ENCODE data around the gene TTLL3. TPM values are rescaled to one million over a fixed set of nuclear protein-coding genes. Genes with fewer than 3 reads are reported as not detected.

TTLL3 gene
- total RNA-seq, 1 donor from 2014 or later, result 45.7 TPM

DNA sequence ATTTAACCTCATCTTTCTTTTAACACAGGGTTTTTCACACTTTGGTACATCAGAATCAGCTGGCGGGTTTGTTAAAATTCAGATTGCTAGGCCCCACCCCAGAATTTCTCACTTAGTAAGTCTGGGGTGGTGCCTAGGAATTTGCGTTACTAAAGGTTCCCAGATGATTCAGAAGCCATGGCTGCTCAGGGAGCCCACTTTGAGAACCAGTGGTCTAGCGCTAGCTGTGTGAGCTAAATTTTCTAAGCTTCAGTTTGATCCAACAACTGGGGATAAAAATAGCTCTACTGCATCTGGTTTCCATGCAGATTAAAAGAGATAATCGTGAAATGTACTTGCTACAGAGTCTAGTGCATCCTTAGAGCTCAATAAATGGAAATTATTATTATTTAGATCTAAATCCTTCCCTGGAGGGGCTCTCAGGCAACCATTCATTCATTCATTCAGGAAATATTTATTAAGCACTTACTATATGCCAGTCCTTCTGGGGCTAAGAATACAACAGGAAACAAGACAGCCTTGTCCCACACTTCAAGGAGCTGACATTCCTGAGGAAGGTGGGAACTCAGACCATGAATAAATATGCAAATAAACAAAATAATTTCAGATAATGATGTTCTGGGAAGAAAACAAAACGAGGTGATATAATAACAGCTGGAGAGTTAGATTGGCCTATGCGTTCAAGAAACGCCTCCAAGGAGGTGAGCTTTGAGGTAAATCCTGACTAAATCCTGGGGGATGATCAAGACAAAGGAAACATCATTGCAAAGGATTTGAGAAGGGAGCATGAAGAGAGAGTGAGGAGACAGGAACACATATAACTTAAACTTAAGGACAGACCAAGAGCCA lies 73.9 kb downstream of the TTLL3 start:
- H3K4me3 Mint-ChIP-seq (ENCODE audit: unreplicated experiment), result no peak overlapping the region
- no peak overlapping the region for H3K27ac Mint-ChIP-seq (ENCODE audit: unreplicated experiment)
- DNase-seq, result no peak
- H3K36me3 Mint-ChIP-seq (ENCODE audit: unreplicated experiment), result no peaks in the 10 kb centered on the region
- peaks cover 2% of the 10 kb centered on the region for H3K4me1 Mint-ChIP-seq (ENCODE audit: low read depth, unreplicated experiment)
- TF ChIP-seq, protein P1, sequence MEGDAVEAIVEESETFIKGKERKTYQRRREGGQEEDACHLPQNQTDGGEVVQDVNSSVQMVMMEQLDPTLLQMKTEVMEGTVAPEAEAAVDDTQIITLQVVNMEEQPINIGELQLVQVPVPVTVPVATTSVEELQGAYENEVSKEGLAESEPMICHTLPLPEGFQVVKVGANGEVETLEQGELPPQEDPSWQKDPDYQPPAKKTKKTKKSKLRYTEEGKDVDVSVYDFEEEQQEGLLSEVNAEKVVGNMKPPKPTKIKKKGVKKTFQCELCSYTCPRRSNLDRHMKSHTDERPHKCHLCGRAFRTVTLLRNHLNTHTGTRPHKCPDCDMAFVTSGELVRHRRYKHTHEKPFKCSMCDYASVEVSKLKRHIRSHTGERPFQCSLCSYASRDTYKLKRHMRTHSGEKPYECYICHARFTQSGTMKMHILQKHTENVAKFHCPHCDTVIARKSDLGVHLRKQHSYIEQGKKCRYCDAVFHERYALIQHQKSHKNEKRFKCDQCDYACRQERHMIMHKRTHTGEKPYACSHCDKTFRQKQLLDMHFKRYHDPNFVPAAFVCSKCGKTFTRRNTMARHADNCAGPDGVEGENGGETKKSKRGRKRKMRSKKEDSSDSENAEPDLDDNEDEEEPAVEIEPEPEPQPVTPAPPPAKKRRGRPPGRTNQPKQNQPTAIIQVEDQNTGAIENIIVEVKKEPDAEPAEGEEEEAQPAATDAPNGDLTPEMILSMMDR (IDR thresholded peaks at IDR 0.05; ENCODE audit: partially characterized antibody, unreplicated experiment), result no peak
- no peaks in the 10 kb centered on the region for H3K9me3 Mint-ChIP-seq (ENCODE audit: unreplicated experiment)
- no peaks in the 10 kb centered on the region for H3K27me3 Mint-ChIP-seq (ENCODE audit: unreplicated experiment)

DNA sequence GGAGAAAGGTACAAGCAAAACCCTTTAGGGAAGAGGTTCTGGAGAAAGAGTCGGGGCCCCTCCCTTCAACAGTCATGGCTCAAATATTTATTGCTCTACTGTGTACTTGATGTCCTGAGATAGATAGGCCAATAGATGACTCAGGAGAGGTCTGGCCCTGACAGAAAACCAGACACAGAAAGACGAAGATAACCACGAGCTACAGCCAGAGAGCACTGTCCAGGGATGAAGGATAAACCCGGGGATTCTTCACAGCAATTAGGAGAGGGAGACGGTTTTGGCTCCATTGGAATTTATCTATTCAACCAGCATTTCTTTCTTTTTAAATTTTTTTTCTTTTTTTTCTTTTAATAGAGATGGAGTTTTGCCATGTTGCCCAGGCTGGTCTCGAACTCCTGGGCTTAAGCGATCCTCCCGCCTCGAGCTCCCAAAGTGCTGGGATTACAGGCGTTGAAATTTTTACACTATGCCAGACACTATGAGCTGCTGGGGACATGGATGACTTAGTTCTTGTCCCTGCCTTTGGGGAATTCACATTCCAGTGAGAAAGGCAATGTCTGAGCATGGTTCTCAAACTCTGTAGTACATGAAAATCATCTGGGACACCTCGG lies 74.6 kb downstream of the TTLL3 start:
- Mint-ChIP-seq H3K4me3 (ENCODE audit: unreplicated experiment) (no peak overlapping the region), H3K36me3 (ENCODE audit: unreplicated experiment) (no peaks in the 10 kb centered on the region), H3K9me3 (ENCODE audit: unreplicated experiment) (no peaks in the 10 kb centered on the region), H3K4me1 (ENCODE audit: low read depth, unreplicated experiment) (peaks cover 2% of the 10 kb centered on the region), H3K27me3 (ENCODE audit: unreplicated experiment) (no peaks in the 10 kb centered on the region), H3K27ac (ENCODE audit: unreplicated experiment) (no peak overlapping the region)
- TF ChIP-seq, protein P1 (IDR thresholded peaks at IDR 0.05; ENCODE audit: partially characterized antibody, unreplicated experiment), result no peak
- no peak for DNase-seq

Other genes with a start within 250 kb of the TTLL3 start
- gene MTMR14, start 160.8 kb upstream of the TTLL3 start, total RNA-seq (ENCODE audit: unreplicated experiment), result 45.7 TPM
- 54.6 TPM for gene CPNE9, start 106.4 kb upstream of the TTLL3 start, total RNA-seq (ENCODE audit: unreplicated experiment)
- 30.6 TPM for gene BRPF1, start 78.5 kb upstream of the TTLL3 start, total RNA-seq (ENCODE audit: unreplicated experiment)
- gene OGG1, start 60.3 kb upstream of the TTLL3 start, total RNA-seq (ENCODE audit: unreplicated experiment), result 76.5 TPM
- gene CAMK1, start 40.3 kb upstream of the TTLL3 start, total RNA-seq (ENCODE audit: unreplicated experiment), result 8.2 TPM
- 59.1 TPM for gene TADA3, start 17.8 kb upstream of the TTLL3 start, total RNA-seq (ENCODE audit: unreplicated experiment)
- 164 TPM for gene ARPC4, start 17.2 kb upstream of the TTLL3 start, total RNA-seq (ENCODE audit: unreplicated experiment)
- 81.7 TPM for gene RPUSD3, start 33.7 kb downstream of the TTLL3 start, total RNA-seq (ENCODE audit: unreplicated experiment)
- gene CIDEC, start 70.0 kb downstream of the TTLL3 start, total RNA-seq (ENCODE audit: unreplicated experiment), result not detected
- gene JAGN1, start 80.3 kb downstream of the TTLL3 start, total RNA-seq (ENCODE audit: unreplicated experiment), result 37.8 TPM
- gene IL17RE, start 92.6 kb downstream of the TTLL3 start, total RNA-seq (ENCODE audit: unreplicated experiment), result 3.9 TPM
- 41.9 TPM for gene IL17RC, start 106.8 kb downstream of the TTLL3 start, total RNA-seq (ENCODE audit: unreplicated experiment)
- gene CRELD1, start 123.6 kb downstream of the TTLL3 start, total RNA-seq (ENCODE audit: unreplicated experiment), result 92.6 TPM
- 8.9 TPM for gene PRRT3, start 142.1 kb downstream of the TTLL3 start, total RNA-seq (ENCODE audit: unreplicated experiment)
- 49.0 TPM for gene EMC3, start 176.6 kb downstream of the TTLL3 start, total RNA-seq (ENCODE audit: unreplicated experiment)
- gene FANCD2, start 216.2 kb downstream of the TTLL3 start, total RNA-seq (ENCODE audit: unreplicated experiment), result 7.0 TPM

All from glutamatergic neuron (in vitro differentiated cells).